Measurements from ENCODE around the gene PPM1H.

DNA sequence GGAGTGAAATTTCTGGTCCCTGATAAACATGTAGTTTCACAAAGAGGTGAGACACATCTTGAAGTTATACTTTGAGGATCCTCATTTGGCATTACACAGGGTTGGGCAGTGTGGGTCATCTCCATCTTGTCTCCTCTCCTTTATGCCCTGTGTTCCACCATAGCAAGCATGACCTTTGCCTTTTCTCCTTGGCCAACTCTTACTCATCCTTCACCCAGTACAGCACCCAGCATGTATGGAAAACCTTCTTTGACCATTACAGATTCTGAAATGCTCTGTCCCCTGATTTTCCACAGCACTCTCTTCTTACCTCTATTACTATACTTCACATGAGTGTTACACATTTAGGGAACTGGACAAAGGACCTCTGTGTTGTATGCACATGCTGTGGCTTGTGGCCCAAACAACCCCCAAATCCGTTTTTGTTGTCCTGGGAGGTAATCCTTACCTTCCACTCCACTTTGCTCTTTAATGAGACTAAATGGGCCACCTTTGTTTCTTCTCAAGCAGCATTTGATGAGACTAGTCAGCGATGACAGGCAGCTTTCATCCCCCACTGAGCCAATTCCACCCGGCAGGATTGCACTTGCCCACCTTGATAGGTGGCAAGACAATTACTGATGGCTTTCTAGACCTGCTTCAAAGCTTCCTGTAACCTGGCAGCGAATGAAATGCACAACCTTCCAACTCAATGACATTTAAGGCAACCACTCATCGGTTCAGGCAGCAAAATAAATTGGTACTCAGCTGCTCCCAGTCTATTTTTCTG lies 304.8 kb downstream of the PPM1H start:
- TF ChIP-seq, protein P1, sequence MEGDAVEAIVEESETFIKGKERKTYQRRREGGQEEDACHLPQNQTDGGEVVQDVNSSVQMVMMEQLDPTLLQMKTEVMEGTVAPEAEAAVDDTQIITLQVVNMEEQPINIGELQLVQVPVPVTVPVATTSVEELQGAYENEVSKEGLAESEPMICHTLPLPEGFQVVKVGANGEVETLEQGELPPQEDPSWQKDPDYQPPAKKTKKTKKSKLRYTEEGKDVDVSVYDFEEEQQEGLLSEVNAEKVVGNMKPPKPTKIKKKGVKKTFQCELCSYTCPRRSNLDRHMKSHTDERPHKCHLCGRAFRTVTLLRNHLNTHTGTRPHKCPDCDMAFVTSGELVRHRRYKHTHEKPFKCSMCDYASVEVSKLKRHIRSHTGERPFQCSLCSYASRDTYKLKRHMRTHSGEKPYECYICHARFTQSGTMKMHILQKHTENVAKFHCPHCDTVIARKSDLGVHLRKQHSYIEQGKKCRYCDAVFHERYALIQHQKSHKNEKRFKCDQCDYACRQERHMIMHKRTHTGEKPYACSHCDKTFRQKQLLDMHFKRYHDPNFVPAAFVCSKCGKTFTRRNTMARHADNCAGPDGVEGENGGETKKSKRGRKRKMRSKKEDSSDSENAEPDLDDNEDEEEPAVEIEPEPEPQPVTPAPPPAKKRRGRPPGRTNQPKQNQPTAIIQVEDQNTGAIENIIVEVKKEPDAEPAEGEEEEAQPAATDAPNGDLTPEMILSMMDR (IDR thresholded peaks at IDR 0.05), result no peak
- TF ChIP-seq EZH2 (IDR thresholded peaks at IDR 0.05; ENCODE audit: borderline replicate concordance, insufficient read depth, low read depth, low read length, poor library complexity, severe bottlenecking), result no peak

Measured in B cell (primary cell).